GM13976 (cell line): ENCODE data around the gene GXYLT2.
"Not testable (repeated sequence)": the region's sequence is repeated elsewhere in the genome, so short reads cannot be mapped to it uniquely, and the experiment has no call there.

ENCODE experiments used
- DNase-seq: peaks from one replicate; pipeline ENCODE4 v3.0.0; 2012; ENCODE audit warnings: low spot score
- CTCF ChIP-seq: IDR thresholded peaks from 2 replicates; pipeline ENCODE4 v1.5.1; 2012; ENCODE audit warnings: borderline replicate concordance, mild to moderate bottlenecking; ENCODE audit not compliant: insufficient read depth; ENCODE audit errors: extremely low read depth, missing control alignments, control extremely low read depth
- in situ Hi-C: fragments of 300-500 bp; cut with MboI; formaldehyde crosslinking; loops from one replicate; pipeline ENCODE4 v1.12.0; 2022; ENCODE audit warnings: low sequenced_read_pairs, mixed read lengths, inconsistent platforms; ENCODE audit not compliant: unreplicated experiment

GXYLT2 gene

GRCh38 chr3:72919520-72919919 lies 31.7 kb downstream of the GXYLT2 start:
- in situ Hi-C loops: no loop called here
- DNase-seq: no peak
- TF ChIP-seq CTCF: no peak

GRCh38 chr3:72924055-72924454 lies 36.2 kb downstream of the GXYLT2 start:
- in situ Hi-C loops: no loop called here
- no peak for TF ChIP-seq CTCF
- DNase-seq: no peak

GRCh38 chr3:72928781-72929735 lies 41.2 kb downstream of the GXYLT2 start:
- in situ Hi-C loops, DNase-seq: not testable (repeated sequence)

- in situ Hi-C loops: loop anchor here (10.0 kb wide), 1 partner anchor 154 kb away; no protein-coding TSS in a partner anchor
These were observed 42.9 kb downstream of the GXYLT2 start for GRCh38 chr3:72930754-72931153.

GRCh38 chr3:72932416-72932815 lies 44.6 kb downstream of the GXYLT2 start:
- TF ChIP-seq CTCF: no peak
- no peak for DNase-seq
- in situ Hi-C loops: loop anchor here (10.0 kb wide), 1 partner anchor 152 kb away; no protein-coding TSS in a partner anchor

More at GRCh38 chr3:72930754-72931153, 42.9 kb downstream of the GXYLT2 start:
- no peak for TF ChIP-seq CTCF
- no peak for DNase-seq

- in situ Hi-C loops: loop anchor here (10.0 kb wide), 1 partner anchor 146 kb away; no protein-coding TSS in a partner anchor
- peak; percentile 23 for TF ChIP-seq CTCF
- DNase-seq: peak; percentile 69
These were observed 50.8 kb downstream of the GXYLT2 start for GRCh38 chr3:72938471-72939265.
